ENCODE results near the gene ARHGAP23.

DNA sequence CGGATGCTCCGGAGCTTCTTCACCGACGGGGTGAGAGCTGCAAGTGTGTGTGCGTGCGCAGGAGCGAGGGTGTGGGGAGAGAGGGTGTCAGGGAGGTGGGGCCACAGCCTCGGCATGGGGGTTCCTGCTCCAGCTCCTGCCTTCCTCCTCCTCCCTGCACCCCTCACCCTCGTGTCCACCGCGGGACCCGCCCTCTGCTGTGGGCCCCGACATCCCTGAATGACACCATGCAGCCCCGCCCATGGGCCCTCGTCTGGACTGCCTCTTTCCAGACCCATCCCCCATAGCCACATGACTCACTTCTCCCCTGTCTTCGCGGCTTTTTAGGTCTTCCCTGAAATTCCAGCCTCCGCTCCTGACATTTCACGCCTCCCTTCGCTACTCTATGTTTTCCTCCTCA, 41.6 kb downstream of the ARHGAP23 start:
- no peak for TF ChIP-seq POLR2A (IDR thresholded peaks at IDR 0.05; ENCODE audit: low read length)
- TF ChIP-seq GATA1 (IDR thresholded peaks at IDR 0.05; ENCODE audit: low read depth, low read length) = no peak

Data from erythroblast (primary cell).